Vagina (tissue), 2 donors: ENCODE results near the gene DDHD1.

ENCODE experiments used
- CTCF ChIP-seq, 3 experiments: fragments of 450-650 bp in 2 of 3; fragments of 200-600 bp in 1 of 3; sonication (generic) in 1 of 3; IDR thresholded peaks; one replicate each; pipeline ENCODE4 v1.5.1; 2017 to 2019; ENCODE audit warnings: antibody characterized with exemption in 3 of 3, mild to moderate bottlenecking in 2 of 3, moderate library complexity in 2 of 3
- POLR2A ChIP-seq, 2 donors: fragments of 450-650 bp; IDR thresholded peaks; one replicate each; pipeline ENCODE4 v1.6.1; 2017; ENCODE audit warnings: antibody characterized with exemption in 2 of 2, mild to moderate bottlenecking in 2 of 2, moderate library complexity in 2 of 2
- POLR2AphosphoS5 ChIP-seq, 2 donors: sonication (generic); formaldehyde crosslinking; IDR thresholded peaks; one replicate each; pipeline ENCODE4 v1.9.0; 2017; ENCODE audit warnings: antibody characterized with exemption in 2 of 2, mild to moderate bottlenecking in 2 of 2, low read depth in 1 of 2; ENCODE audit not compliant: insufficient read depth in 1 of 2

- TF ChIP-seq CTCF (IDR thresholded peaks at IDR 0.05) (no peak), POLR2A (IDR thresholded peaks at IDR 0.05) (no peak), POLR2AphosphoS5 (IDR thresholded peaks at IDR 0.05; ENCODE audit: insufficient read depth in 1 of 2, low read depth in 1 of 2) (no peak)
These were observed 40.1 kb upstream of the DDHD1 start for GRCh38 chr14:53193193-53193592.
